Placental epithelial cell (primary cell): ENCODE measurements around the gene SKOR1. TPM values are rescaled to one million over a fixed set of nuclear protein-coding genes. Genes with fewer than 3 reads are reported as not detected.

Source experiments
- small RNA-seq: library from RNA; depleted of rRNA; stranded (forward); fragments of <200 nt; gene quantifications from one replicate; pipeline ENCODE3, GENCODE V24; 2012
- total RNA-seq: library from RNA; depleted of rRNA; stranded (reverse); fragments of >200 nt; gene quantifications from 2 replicates; pipeline ENCODE4 v1.2.3, GENCODE V29; 2012

SKOR1 gene
- total RNA-seq = 0.22 and 0.79 TPM in 2 replicates

GRCh38 chr15:67824976-67825880, at the start of gene SKOR1:
TSS of gene SKOR1 (plus strand) at chr15:67825509. CDS start at chr15:67825603, 94 bp downstream.

GRCh38 chr15:67839929-67840748, 14.8 kb downstream of the SKOR1 start, which contains the start of gene RNU6-1:
TSS of gene RNU6-1 (minus strand) at chr15:67840045.

Small RNA genes lying within 50 kb of the gene (small RNA-seq; reads per million reads assigned to genes)
- 3.1 reads per million, percentile 86 among the genes with 10 or more reads in this experiment for gene RNU6-1

Other genes with a start within 250 kb of the SKOR1 start
- not detected in 2 replicates for gene RNU6-1, start 14.5 kb downstream of the SKOR1 start, total RNA-seq
- gene PIAS1, start 228.8 kb downstream of the SKOR1 start, total RNA-seq = 66.4 and 101 TPM in 2 replicates